Measurements from ENCODE around the gene LMF1. TPM values are rescaled to one million over a fixed set of nuclear protein-coding genes. Genes with fewer than 3 reads are reported as not detected.

The LMF1 gene
- total RNA-seq, 1 experiment from 2014 or later, result 12.8 TPM

GRCh38 chr16:977896-978295, 7.1 kb upstream of the LMF1 start (continued):
- TF ChIP-seq, protein P1, sequence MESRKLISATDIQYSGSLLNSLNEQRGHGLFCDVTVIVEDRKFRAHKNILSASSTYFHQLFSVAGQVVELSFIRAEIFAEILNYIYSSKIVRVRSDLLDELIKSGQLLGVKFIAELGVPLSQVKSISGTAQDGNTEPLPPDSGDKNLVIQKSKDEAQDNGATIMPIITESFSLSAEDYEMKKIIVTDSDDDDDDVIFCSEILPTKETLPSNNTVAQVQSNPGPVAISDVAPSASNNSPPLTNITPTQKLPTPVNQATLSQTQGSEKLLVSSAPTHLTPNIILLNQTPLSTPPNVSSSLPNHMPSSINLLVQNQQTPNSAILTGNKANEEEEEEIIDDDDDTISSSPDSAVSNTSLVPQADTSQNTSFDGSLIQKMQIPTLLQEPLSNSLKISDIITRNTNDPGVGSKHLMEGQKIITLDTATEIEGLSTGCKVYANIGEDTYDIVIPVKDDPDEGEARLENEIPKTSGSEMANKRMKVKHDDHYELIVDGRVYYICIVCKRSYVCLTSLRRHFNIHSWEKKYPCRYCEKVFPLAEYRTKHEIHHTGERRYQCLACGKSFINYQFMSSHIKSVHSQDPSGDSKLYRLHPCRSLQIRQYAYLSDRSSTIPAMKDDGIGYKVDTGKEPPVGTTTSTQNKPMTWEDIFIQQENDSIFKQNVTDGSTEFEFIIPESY (IDR thresholded peaks at IDR 0.05; ENCODE audit: extremely low read depth, insufficient replicate concordance, low read length), result no peak

GRCh38 chr16:977081-977701, 6.4 kb upstream of the LMF1 start:
- CTCF ChIA-PET, result no interaction called here
- DNase-seq (ENCODE audit: low read depth, low spot score), result no peak
- H4K20me1 ChIP-seq (ENCODE audit: insufficient read depth), result no peaks in the 10 kb centered on the region
- H3K79me2 ChIP-seq (ENCODE audit: insufficient read depth, low read length), result no peaks in the 10 kb centered on the region
- H3K4me3 ChIP-seq (replicated peaks in 1 of 2; ENCODE audit: low read depth in 1 of 2, low read length in 2 of 2), result no peak overlapping the region
- H3K36me3 ChIP-seq (ENCODE audit: control insufficient read depth in 1 of 2, insufficient read depth in 2 of 2, low read length in 2 of 2), result no peaks in the 10 kb centered on the region
- H3K9me3 ChIP-seq (ENCODE audit: control insufficient read depth in 1 of 2, insufficient read depth in 1 of 2, low read depth in 1 of 2, low read length in 2 of 2), result no peaks in the 10 kb centered on the region
- POLR2A ChIA-PET, result no interaction called here
- no TSS peak for BruUV-seq (replicated peaks)
- H3K27me3 ChIP-seq (ENCODE audit: insufficient read depth, low read length), result no peaks in the 10 kb centered on the region
- no peak overlapping the region for H3K27ac ChIP-seq (ENCODE audit: low read depth, low read length)
- no peak overlapping the region for H3K4me2 ChIP-seq (ENCODE audit: low read length)
- H2AFZ ChIP-seq (ENCODE audit: low read depth, low read length, poor library complexity, severe bottlenecking), result no peak overlapping the region
- H3K9me2 ChIP-seq (ENCODE audit: insufficient read depth), result no peaks in the 10 kb centered on the region
- H3K9ac ChIP-seq (ENCODE audit: low read length), result no peak overlapping the region
- TF ChIP-seq SP1 (IDR thresholded peaks at IDR 0.05; ENCODE audit: low read depth), result no peak
- TF ChIP-seq MAX (IDR thresholded peaks at IDR 0.05), result no peak
- no peak for TF ChIP-seq SRF (IDR thresholded peaks at IDR 0.05; ENCODE audit: low read depth)
- TF ChIP-seq REST (IDR thresholded peaks at IDR 0.05; ENCODE audit: low read depth), result no peak
- TF ChIP-seq ZFX (IDR thresholded peaks at IDR 0.05), result no peak
- TF ChIP-seq, protein P2, sequence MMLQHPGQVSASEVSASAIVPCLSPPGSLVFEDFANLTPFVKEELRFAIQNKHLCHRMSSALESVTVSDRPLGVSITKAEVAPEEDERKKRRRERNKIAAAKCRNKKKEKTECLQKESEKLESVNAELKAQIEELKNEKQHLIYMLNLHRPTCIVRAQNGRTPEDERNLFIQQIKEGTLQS (IDR thresholded peaks at IDR 0.05), result no peak
- no peak for TF ChIP-seq SIN3A (IDR thresholded peaks at IDR 0.05; ENCODE audit: low read depth)
- no peak for TF ChIP-seq JUND (IDR thresholded peaks at IDR 0.05)
- TF ChIP-seq EGR1 (IDR thresholded peaks at IDR 0.05; ENCODE audit: low read depth), result no peak
- TF ChIP-seq POLR2AphosphoS5 (IDR thresholded peaks at IDR 0.05; ENCODE audit: low read depth, low read length), result no peak
- TF ChIP-seq FOSL1 (IDR thresholded peaks at IDR 0.05; ENCODE audit: low read depth), result no peak
- TF ChIP-seq CEBPB (IDR thresholded peaks at IDR 0.05; ENCODE audit: low read depth), result no peak
- TF ChIP-seq CTCF (IDR thresholded peaks at IDR 0.05 in 2 of 3, conservative IDR thresholded peaks at IDR 0.05 in 1 of 3; ENCODE audit: borderline replicate concordance in 1 of 3, insufficient read depth in 1 of 3, low read depth in 2 of 3, low read length in 2 of 3), result no peak
- no peak for TF ChIP-seq EZH2 (IDR thresholded peaks at IDR 0.05)
- TF ChIP-seq RAD21 (IDR thresholded peaks at IDR 0.05; ENCODE audit: low read depth), result no peak
- TF ChIP-seq TCF7L2 (IDR thresholded peaks at IDR 0.05; ENCODE audit: borderline replicate concordance, extremely low read depth, insufficient read depth, insufficient read length), result no peak
- RAD21 ChIA-PET (ENCODE audit: low non-redundant PET in 1 of 2, low total read pairs in 2 of 2, uncharacterized antibody in 2 of 2, unreplicated experiment in 2 of 2), result no interaction called here
- H3K4me1 ChIP-seq (ENCODE audit: control insufficient read depth in 1 of 2, insufficient read depth in 2 of 2, low read length in 2 of 2), result peaks cover 0 to 5% of the 10 kb centered on the region in 2 experiments; a peak in 1 of 4 replicates
- ATAC-seq, result no peak
- intact Hi-C loops (cut with micrococcal nuclease), result no loop called here

Measured in HCT116 (cell line).